ENCODE results near the gene ADAM22. TPM values are rescaled to one million over a fixed set of nuclear protein-coding genes. Genes with fewer than 3 reads are reported as not detected.

ADAM22 gene
- total and polyA plus RNA-seq, 10 donors = 0.43 to 4.4 (median 3.0) TPM

DNA sequence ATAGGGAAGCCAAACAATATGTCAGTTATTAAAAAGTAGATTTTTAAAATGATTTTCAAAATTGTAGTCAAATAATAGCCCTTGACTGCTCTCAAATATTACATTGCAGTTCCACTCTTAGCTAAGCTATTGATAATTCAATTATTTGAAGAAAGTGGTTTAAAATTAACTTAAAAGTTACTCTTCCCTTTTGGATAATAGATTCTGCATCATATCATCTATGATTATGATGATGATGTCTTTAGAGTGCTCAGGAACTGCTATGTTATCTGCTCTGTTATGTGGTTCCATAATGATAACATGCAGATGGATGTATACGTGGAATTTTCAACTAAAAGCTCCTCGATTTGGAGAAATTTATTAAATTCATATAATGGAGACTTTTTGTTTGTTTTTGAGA lies 110.0 kb downstream of the ADAM22 start:
- no peaks in the 10 kb centered on the region for H3K27me3 ChIP-seq (replicated peaks in 1 of 7)
- no peaks in the 10 kb centered on the region for H3K36me3 ChIP-seq
- WGBS, 5 donors = 88 to 95% (median 94%) methylated on average over 2 of the region's 2 CpGs

DNA sequence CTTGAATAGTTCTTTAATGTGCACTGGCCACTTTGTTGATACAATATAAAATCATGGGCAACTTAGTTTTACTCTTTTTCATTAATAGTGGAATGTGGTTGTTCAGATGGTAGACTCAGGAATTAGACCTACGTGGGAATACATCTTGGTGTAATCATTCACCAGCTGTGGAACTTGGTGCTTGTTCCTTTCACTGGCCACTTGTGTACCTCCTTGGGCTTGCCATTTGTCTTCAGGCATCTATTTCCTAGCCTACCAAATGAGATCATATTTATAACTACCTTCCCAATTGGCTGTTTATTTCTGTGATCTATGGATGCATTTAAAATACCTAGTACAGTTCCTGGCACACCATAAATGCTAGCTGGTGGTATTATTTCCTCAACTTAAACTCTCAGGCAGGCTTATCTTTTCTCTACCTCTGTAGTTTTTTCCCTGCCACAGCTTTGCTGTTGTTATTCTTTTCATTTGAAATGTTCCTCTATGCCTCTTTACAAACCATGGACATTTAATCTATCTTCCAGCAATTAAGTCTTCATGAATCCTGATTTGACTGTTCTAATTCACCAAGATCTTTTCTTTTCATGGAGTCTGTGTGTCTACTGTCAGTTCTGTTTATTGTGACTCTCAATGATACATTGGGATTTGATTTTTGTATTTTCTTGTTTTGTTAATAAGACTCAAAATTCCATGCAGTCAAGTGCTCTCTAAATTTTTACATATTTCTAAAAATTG lies 113.0 kb downstream of the ADAM22 start:
- WGBS, 5 donors = 80 to 93% (median 86%) methylated on average over 1 of the region's 1 CpG
- intact Hi-C loops (cut with DNase I; ENCODE audit: low total_unique reads) = no loop called here

More for the DNA sequence above, 110.0 kb downstream of the ADAM22 start:
- H3K9me3 ChIP-seq = no peaks in the 10 kb centered on the region
- H3K4me1 ChIP-seq = peaks cover 0 to 11% (median 4%) of the 10 kb centered on the region in 6 donors
- TF ChIP-seq POLR2A (IDR thresholded peaks at IDR 0.05) (no peak), CTCF (IDR thresholded peaks at IDR 0.05 in 8 of 11, conservative IDR thresholded peaks at IDR 0.05 in 3 of 11) (no peak), POLR2AphosphoS5 (IDR thresholded peaks at IDR 0.05) (no peak)
- no peak for DNase-seq
- H3K27ac ChIP-seq = no peak overlapping the region
- no peak overlapping the region for H3K4me3 ChIP-seq
- intact Hi-C loops (cut with DNase I; ENCODE audit: low total_unique reads) = no loop called here

GRCh38 chr7:88057655-88058054 lies 123.6 kb downstream of the ADAM22 start:
- Histone ChIP-seq H3K27me3 (replicated peaks in 1 of 7) (no peaks in the 10 kb centered on the region), H3K4me1 (no peaks in the 10 kb centered on the region), H3K4me3 (no peak overlapping the region), H3K36me3 (no peaks in the 10 kb centered on the region), H3K9me3 (no peaks in the 10 kb centered on the region), H3K27ac (no peak overlapping the region)
- 67 to 85% (median 82%) methylated on average over 1 of the region's 1 CpG for WGBS, 5 donors
- DNase-seq = no peak
- intact Hi-C loops (cut with DNase I; ENCODE audit: low total_unique reads) = no loop called here
- no peak for TF ChIP-seq POLR2AphosphoS5 (IDR thresholded peaks at IDR 0.05)
- TF ChIP-seq POLR2A (IDR thresholded peaks at IDR 0.05) = no peak
- TF ChIP-seq CTCF (IDR thresholded peaks at IDR 0.05 in 8 of 11, conservative IDR thresholded peaks at IDR 0.05 in 3 of 11) = no peak

More for the DNA sequence above, 113.0 kb downstream of the ADAM22 start:
- Histone ChIP-seq H3K4me1 (peaks cover 0 to 11% (median 4%) of the 10 kb centered on the region in 6 donors), H3K27me3 (replicated peaks in 1 of 7) (no peaks in the 10 kb centered on the region), H3K27ac (no peak overlapping the region), H3K36me3 (no peaks in the 10 kb centered on the region), H3K9me3 (no peaks in the 10 kb centered on the region), H3K4me3 (no peak overlapping the region)
- DNase-seq = no peak
- TF ChIP-seq CTCF (IDR thresholded peaks at IDR 0.05 in 8 of 11, conservative IDR thresholded peaks at IDR 0.05 in 3 of 11) (no peak), POLR2A (IDR thresholded peaks at IDR 0.05) (no peak)

DNA sequence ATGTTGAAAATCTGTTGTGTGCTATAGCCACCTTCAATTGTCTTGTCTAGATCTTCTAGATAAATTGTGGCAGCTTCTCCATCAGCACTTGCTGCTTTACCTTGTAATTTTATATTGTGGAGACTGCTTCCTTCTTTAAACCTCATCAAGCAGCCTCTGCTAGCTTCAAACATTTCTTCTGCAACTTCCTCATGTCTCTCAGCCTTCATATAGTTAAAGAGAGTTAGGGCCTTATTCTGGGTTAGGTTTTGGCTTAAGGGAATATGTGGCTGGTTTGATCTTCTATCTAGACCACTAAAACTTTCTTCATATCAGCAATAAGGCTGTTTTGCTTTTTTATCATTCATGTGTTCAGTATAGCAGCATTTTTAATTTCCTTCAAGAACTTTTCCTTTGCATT lies 128.2 kb downstream of the ADAM22 start:
- H3K4me1 ChIP-seq = no peaks in the 10 kb centered on the region
- no peaks in the 10 kb centered on the region for H3K36me3 ChIP-seq
- no peaks in the 10 kb centered on the region for H3K27me3 ChIP-seq (replicated peaks in 1 of 7)
- H3K4me3 ChIP-seq = no peak overlapping the region
- no peak for TF ChIP-seq POLR2AphosphoS5 (IDR thresholded peaks at IDR 0.05)
- TF ChIP-seq POLR2A (IDR thresholded peaks at IDR 0.05) = no peak
- no peak for TF ChIP-seq CTCF (IDR thresholded peaks at IDR 0.05 in 8 of 11, conservative IDR thresholded peaks at IDR 0.05 in 3 of 11)
- H3K9me3 ChIP-seq = no peaks in the 10 kb centered on the region
- H3K27ac ChIP-seq = no peak overlapping the region
- intact Hi-C loops (cut with DNase I; ENCODE audit: low total_unique reads) = no loop called here
- no peak for DNase-seq

Data from spleen (tissue), 11 donors.